GM10248 (cell line): ENCODE measurements around the gene ADCY10.

Source experiments
- CTCF ChIA-PET: fragments of 300-600 bp; sonication (Branson Sonifier 250); formaldehyde crosslinking; extraction: SDS; loops from one replicate; lab custom pipeline; 2021; ENCODE audit warnings: antibody characterized with exemption; lab: Yijun Ruan, JAX
- POLR2A ChIA-PET: fragments of 350-650 bp; sonication (Branson Sonifier 250); formaldehyde crosslinking; extraction: SDS; loops from one replicate; lab custom pipeline; 2020; ENCODE audit warnings: antibody characterized with exemption; lab: Yijun Ruan, JAX
- DNase-seq: peaks from one replicate; pipeline ENCODE4 v3.0.0; 2012; ENCODE audit errors: extremely low spot score
- TF ChIP-seq, protein P1 (sequence below): IDR thresholded peaks from 2 replicates; pipeline ENCODE4 v1.5.1; 2012; ENCODE audit warnings: mild to moderate bottlenecking, low read depth; ENCODE audit errors: extremely low read depth, missing control alignments, control extremely low read depth

The ADCY10 gene

DNA sequence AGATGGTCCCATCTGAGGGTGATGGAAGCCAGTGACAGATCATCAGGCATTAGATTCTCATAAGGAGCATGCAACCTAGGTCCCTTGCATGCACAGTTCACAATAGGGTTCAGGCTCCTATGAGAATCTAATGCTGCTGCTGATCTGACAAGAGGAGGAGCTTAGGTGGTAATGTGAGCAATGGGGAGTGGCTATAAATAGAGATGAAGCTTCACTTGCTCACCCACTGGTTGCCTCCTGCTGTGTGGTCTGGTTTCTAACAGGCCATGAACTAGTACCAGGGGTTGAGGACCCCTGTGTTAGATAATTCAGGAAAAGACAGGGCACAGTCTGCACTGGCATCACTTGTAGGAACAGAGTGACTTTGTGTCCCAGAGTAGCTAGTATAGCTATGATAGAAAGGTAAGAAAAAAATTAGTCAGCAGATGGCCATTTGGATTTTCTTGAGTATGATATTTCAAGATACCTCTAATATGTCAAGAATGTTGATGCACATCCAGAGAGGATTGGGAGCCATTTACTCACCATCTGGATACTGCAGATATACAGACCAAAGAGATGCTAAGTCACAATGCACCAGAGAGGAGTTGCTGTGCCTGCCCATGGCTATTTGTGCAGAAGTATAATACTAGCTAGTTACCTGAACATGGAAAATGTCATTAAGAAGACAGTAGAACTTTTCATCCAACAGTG is 53.6 kb downstream of the ADCY10 start:
- no peak for DNase-seq
- ChIA-PET CTCF (interaction anchor here (0.8 to 1.3 kb wide), 4 partner anchors 17 to 35 kb away, joined by 3 to 4 read pairs (median 3); no protein-coding TSS in a partner anchor), POLR2A (no interaction called here)
- TF ChIP-seq, protein P1, sequence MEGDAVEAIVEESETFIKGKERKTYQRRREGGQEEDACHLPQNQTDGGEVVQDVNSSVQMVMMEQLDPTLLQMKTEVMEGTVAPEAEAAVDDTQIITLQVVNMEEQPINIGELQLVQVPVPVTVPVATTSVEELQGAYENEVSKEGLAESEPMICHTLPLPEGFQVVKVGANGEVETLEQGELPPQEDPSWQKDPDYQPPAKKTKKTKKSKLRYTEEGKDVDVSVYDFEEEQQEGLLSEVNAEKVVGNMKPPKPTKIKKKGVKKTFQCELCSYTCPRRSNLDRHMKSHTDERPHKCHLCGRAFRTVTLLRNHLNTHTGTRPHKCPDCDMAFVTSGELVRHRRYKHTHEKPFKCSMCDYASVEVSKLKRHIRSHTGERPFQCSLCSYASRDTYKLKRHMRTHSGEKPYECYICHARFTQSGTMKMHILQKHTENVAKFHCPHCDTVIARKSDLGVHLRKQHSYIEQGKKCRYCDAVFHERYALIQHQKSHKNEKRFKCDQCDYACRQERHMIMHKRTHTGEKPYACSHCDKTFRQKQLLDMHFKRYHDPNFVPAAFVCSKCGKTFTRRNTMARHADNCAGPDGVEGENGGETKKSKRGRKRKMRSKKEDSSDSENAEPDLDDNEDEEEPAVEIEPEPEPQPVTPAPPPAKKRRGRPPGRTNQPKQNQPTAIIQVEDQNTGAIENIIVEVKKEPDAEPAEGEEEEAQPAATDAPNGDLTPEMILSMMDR: no peak

DNA sequence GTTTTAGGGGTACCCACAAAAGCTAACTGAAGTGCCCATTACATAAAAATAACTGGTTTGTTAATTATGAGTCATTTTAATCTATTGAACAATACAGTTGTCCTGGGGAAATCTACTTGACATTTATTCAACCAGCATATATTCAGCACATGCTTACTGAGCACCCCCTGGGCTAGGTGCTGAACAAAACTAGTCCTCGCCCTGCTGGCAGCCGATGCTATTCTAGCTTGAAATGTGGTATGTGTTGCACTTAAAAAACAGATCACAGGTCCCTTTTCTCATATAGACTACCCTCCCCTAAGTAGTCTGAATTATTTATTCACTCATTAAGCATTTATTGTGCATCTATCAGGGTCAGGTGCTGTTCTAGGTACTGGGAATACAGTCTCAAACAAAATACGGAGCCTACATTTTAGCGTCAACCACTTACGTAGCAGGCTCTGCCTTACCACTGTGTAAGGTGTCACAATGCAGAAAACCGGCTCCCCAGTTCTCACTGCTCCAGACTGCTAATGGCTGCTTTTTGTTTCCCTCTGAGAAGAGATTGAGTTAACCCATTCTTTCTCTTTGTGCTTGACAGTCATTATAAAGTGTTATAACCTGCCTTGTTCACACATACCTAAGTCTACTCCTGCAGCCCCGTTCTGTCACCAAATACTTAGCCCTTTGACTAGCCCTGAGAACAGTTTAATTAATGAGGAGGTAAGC is 57.1 kb downstream of the ADCY10 start:
- ChIA-PET CTCF (no interaction called here), POLR2A (no interaction called here)
- DNase-seq: no peak
- TF ChIP-seq, protein P1: no peak

DNA sequence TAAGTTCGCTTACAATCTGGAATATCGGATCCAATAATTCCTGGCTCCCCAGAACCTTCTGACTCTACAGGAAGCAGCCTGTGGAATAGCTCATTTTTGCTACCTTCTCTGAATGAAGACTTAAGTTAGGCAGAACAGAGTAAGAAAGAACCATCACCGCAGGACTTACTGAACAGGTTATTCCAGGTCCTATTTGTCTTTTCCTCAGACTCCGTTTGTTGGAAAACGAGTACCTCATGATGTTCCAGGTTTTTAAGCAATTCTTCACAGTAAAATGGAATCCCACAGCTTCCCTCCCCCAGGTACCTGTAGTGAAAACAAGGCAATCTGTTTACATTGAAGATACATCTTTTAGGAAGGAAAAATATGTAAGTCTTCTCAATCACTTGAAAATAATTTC is 59.8 kb downstream of the ADCY10 start:
- TF ChIP-seq, protein P1: no peak

DNA sequence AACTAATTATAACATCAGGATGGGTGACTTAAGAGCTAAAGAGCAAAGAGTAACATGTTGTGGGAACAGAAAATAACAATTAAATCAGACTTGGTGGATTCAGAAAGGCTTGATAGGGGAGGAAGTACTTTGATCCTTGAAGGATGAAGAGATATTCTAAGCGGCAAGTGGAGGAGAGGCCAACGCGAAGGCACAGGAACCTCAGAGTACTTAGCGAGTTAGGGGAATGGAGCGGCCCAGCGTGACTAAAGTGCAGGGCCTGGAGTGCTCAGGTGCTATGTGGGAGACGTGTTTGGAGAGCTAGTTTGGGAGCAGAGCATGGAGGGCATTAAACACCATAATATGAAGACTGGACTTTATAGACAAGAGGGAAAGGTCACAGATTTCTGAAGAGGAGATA is 64.3 kb downstream of the ADCY10 start:
- POLR2A ChIA-PET: no interaction called here
- DNase-seq: no peak
- CTCF ChIA-PET: interaction anchor here (1.1 to 1.2 kb wide), 2 partner anchors 15 to 22 kb away, joined by 3 to 4 read pairs; no protein-coding TSS in a partner anchor
- TF ChIP-seq, protein P1: no peak

More for the DNA sequence above, 59.8 kb downstream of the ADCY10 start:
- CTCF ChIA-PET: interaction anchor here (2.0 kb wide), 1 partner anchor 20 kb away, joined by 5 read pairs; no protein-coding TSS in a partner anchor
- no peak for DNase-seq
- POLR2A ChIA-PET: no interaction called here

DNA sequence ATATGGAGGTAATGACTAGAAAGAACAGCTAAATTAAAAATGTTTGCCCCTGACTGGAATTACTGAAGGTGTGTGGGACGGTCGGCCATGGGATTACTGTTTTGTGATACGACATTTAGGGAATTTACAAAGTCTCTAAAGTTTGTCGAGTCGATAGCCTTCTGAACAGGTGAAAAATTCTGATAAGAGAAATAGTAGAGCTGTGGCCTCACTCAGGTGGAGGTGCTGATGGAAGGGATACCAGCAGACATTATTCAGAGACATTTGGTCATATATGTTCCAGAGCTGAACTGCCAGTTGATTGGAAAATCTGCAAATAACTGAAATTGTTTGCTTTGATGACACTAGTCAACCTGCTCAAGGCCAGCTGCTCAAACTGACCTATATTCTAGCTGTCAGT is 71.1 kb downstream of the ADCY10 start:
- ChIA-PET POLR2A (no interaction called here), CTCF (interaction anchor here (1.0 kb wide), 1 partner anchor 14 kb away, joined by 3 read pairs; no protein-coding TSS in a partner anchor)
- TF ChIP-seq, protein P1: no peak
- no peak for DNase-seq

DNA sequence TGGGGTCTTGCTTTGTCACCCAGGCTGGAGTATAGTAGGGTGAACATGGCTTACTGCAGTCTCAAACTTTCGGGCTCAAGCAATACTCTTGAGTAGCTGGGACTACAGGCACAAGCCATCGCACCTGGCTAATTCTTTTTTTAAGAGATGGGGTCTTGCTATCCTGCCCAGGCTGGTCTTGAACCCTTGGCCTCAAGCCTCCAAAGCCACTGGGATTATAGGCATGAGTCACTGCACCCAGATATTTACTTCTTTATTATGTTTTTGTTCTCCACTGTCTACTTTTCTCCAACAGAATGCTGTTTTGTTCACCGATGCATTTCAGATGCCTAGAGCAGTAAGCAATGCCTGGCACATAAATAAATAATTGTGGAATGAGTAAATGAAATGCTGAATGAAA is 72.4 kb downstream of the ADCY10 start:
- ChIA-PET POLR2A (no interaction called here), CTCF (interaction anchor here (0.7 to 1.4 kb wide), 2 partner anchors 12 to 241 kb away, joined by 3 read pairs; no protein-coding TSS in a partner anchor)
- no peak for DNase-seq
- TF ChIP-seq, protein P1: no peak
